ENCODE results near the gene SLK. TPM values are rescaled to one million over a fixed set of nuclear protein-coding genes. Genes with fewer than 3 reads are reported as not detected.

SLK gene
- total RNA-seq = 10 to 100 TPM; 42.1 to 53.9 TPM
- long read RNA-seq, full-length matches to known transcripts = 10 of 164 reads
- long read RNA-seq, partial matches to known transcripts = 148 of 164 reads
- long read RNA-seq, other reads (novel, unspliced or antisense) = 6 of 164 reads

- DNase-seq (peak; percentile 73 to 87), ATAC-seq (peak; percentile 90)
- intact Hi-C loops (cut with DNase I, micrococcal nuclease) = loop anchor here in 1 of 2 donors (10.0 kb wide), 1 partner anchor 72 kb away; no protein-coding TSS in a partner anchor
Observed at GRCh38 chr10:103966671-103967447, at the start of gene SLK. TSS of gene SLK (plus strand) at chr10:103967140. CDS start at chr10:103967746, 606 bp downstream.

GRCh38 chr10:103917302-103918052, 49.5 kb upstream of the SLK start:
- intact Hi-C loops (cut with DNase I, micrococcal nuclease) = no loop called here
- peak; percentile 51 for ATAC-seq

GRCh38 chr10:103918053-103918846, 48.7 kb upstream of the SLK start, which contains the start of gene STN1:
TSS of gene STN1 (minus strand) at chr10:103918184. CDS start at chr10:103917594, 590 bp downstream.
- DNase-seq (peak; percentile 97 to 99), ATAC-seq (peak; percentile 89)
- intact Hi-C loops (cut with DNase I, micrococcal nuclease) = no loop called here

More at GRCh38 chr10:103917302-103918052, 49.5 kb upstream of the SLK start:
- DNase-seq = peak; percentile 61 to 74

- intact Hi-C loops (cut with DNase I, micrococcal nuclease) = no loop called here
- ATAC-seq (no peak), DNase-seq (no peak)
Observed at GRCh38 chr10:103919648-103920025, 47.3 kb upstream of the SLK start.

GRCh38 chr10:103921248-103921647, 45.7 kb upstream of the SLK start:
- DNase-seq (no peak), ATAC-seq (no peak)
- intact Hi-C loops (cut with DNase I, micrococcal nuclease) = no loop called here

- intact Hi-C loops (cut with DNase I, micrococcal nuclease) = no loop called here
- ATAC-seq (peak; percentile 17), DNase-seq (peak; percentile 51 to 56)
Observed at GRCh38 chr10:103921750-103922195, 45.2 kb upstream of the SLK start.

GRCh38 chr10:103922659-103923058, 44.3 kb upstream of the SLK start:
- no peak for ATAC-seq
- DNase-seq = no peak
- intact Hi-C loops (cut with DNase I, micrococcal nuclease) = no loop called here

GRCh38 chr10:103923502-103923901, 43.4 kb upstream of the SLK start:
- DNase-seq (no peak), ATAC-seq (peak; percentile 58)
- intact Hi-C loops (cut with DNase I, micrococcal nuclease) = no loop called here

- intact Hi-C loops (cut with DNase I, micrococcal nuclease) = no loop called here
- DNase-seq = no peak
- ATAC-seq = no peak
Observed at GRCh38 chr10:103925591-103925990, 41.3 kb upstream of the SLK start.

- peak; percentile 75 for ATAC-seq
- intact Hi-C loops (cut with DNase I, micrococcal nuclease) = no loop called here
Observed at GRCh38 chr10:103926722-103927319, 40.1 kb upstream of the SLK start.

GRCh38 chr10:103928784-103929183, 38.2 kb upstream of the SLK start:
- ATAC-seq (no peak), DNase-seq (no peak)
- intact Hi-C loops (cut with DNase I, micrococcal nuclease) = no loop called here

More at GRCh38 chr10:103926722-103927319, 40.1 kb upstream of the SLK start:
- no peak for DNase-seq

- intact Hi-C loops (cut with DNase I, micrococcal nuclease) = no loop called here
- DNase-seq = no peak
- ATAC-seq = peak; percentile 32
Observed at GRCh38 chr10:103929381-103929921, 37.5 kb upstream of the SLK start.

- ATAC-seq (no peak), DNase-seq (no peak)
- intact Hi-C loops (cut with DNase I, micrococcal nuclease) = no loop called here
Observed at GRCh38 chr10:103930449-103930848, 36.5 kb upstream of the SLK start.

- ATAC-seq = no peak
- no peak for DNase-seq
- intact Hi-C loops (cut with DNase I, micrococcal nuclease) = no loop called here
Observed at GRCh38 chr10:103930881-103931280, 36.1 kb upstream of the SLK start.

GRCh38 chr10:103931603-103932002, 35.3 kb upstream of the SLK start:
- intact Hi-C loops (cut with DNase I, micrococcal nuclease) = no loop called here

GRCh38 chr10:103932271-103932670, 34.7 kb upstream of the SLK start:
- intact Hi-C loops (cut with DNase I, micrococcal nuclease) = no loop called here
- ATAC-seq (no peak), DNase-seq (no peak)

More at GRCh38 chr10:103931603-103932002, 35.3 kb upstream of the SLK start:
- ATAC-seq = no peak
- no peak for DNase-seq

- ATAC-seq (peak; percentile 72), DNase-seq (no peak)
- intact Hi-C loops (cut with DNase I, micrococcal nuclease) = no loop called here
Observed at GRCh38 chr10:103932971-103933370, 34.0 kb upstream of the SLK start.

- DNase-seq (no peak), ATAC-seq (no peak)
- intact Hi-C loops (cut with DNase I, micrococcal nuclease) = no loop called here
Observed at GRCh38 chr10:103933557-103934121, 33.3 kb upstream of the SLK start.

Data from left colon (tissue), 2 donors.